ENCODE results near the gene FGD5. TPM values are rescaled to one million over a fixed set of nuclear protein-coding genes. Genes with fewer than 3 reads are reported as not detected.
A peak's percentile ranks its signal among the peaks of the same experiment; 100 is the strongest.

The FGD5 gene
- total RNA-seq, 1 donor from 2014 or later: 16.2 TPM

GRCh38 chr3:14949126-14949525 is 130.4 kb downstream of the FGD5 start:
- Histone ChIP-seq H3K27me3 (no peaks in the 10 kb centered on the region), H3K27ac (peak overlapping the region; percentile 96), H3K4me1 (peaks cover 31% of the 10 kb centered on the region), H3K4me3 (peak overlapping the region; percentile 89 to 96), H3K36me3 (peaks cover 0 to 14% of the 10 kb centered on the region in 2 donors), H3K9me3 (no peaks in the 10 kb centered on the region)
- no peak for DNase-seq (ENCODE audit: extremely low spot score in 2 of 2)
- intact Hi-C loops (cut with DNase I): no loop called here
- no peak for TF ChIP-seq POLR2A (IDR thresholded peaks at IDR 0.05)
- no peak for TF ChIP-seq CTCF (IDR thresholded peaks at IDR 0.05)
- no peak for TF ChIP-seq POLR2AphosphoS5 (IDR thresholded peaks at IDR 0.05; ENCODE audit: insufficient read depth in 1 of 2, low read depth in 1 of 2)

GRCh38 chr3:14950274-14950673 is 131.5 kb downstream of the FGD5 start:
- TF ChIP-seq POLR2AphosphoS5 (IDR thresholded peaks at IDR 0.05; ENCODE audit: insufficient read depth in 1 of 2, low read depth in 1 of 2) (no peak), CTCF (IDR thresholded peaks at IDR 0.05) (no peak), POLR2A (IDR thresholded peaks at IDR 0.05) (no peak)
- intact Hi-C loops (cut with DNase I): no loop called here
- Histone ChIP-seq H3K4me3 (no peak overlapping the region), H3K27me3 (no peaks in the 10 kb centered on the region), H3K27ac (no peak overlapping the region), H3K9me3 (no peaks in the 10 kb centered on the region), H3K4me1 (peaks cover 31% of the 10 kb centered on the region), H3K36me3 (peaks cover 0 to 3% of the 10 kb centered on the region in 2 donors)
- no peak for DNase-seq (ENCODE audit: extremely low spot score in 2 of 2)

- no peak overlapping the region for H3K4me3 ChIP-seq
- no peak overlapping the region for H3K27ac ChIP-seq
- peaks cover 17% of the 10 kb centered on the region for H3K4me1 ChIP-seq
- no peak for DNase-seq (ENCODE audit: extremely low spot score in 2 of 2)
- no peaks in the 10 kb centered on the region for H3K36me3 ChIP-seq
- H3K9me3 ChIP-seq: no peaks in the 10 kb centered on the region
- TF ChIP-seq POLR2A (IDR thresholded peaks at IDR 0.05): no peak
- TF ChIP-seq CTCF (IDR thresholded peaks at IDR 0.05): no peak
- TF ChIP-seq POLR2AphosphoS5 (IDR thresholded peaks at IDR 0.05; ENCODE audit: insufficient read depth in 1 of 2, low read depth in 1 of 2): no peak
- intact Hi-C loops (cut with DNase I): no loop called here
- no peaks in the 10 kb centered on the region for H3K27me3 ChIP-seq
These were observed 138.4 kb downstream of the FGD5 start for GRCh38 chr3:14957153-14957552.

GRCh38 chr3:14957925-14958324 is 139.2 kb downstream of the FGD5 start:
- H3K4me1 ChIP-seq: peaks cover 17% of the 10 kb centered on the region
- no peak overlapping the region for H3K4me3 ChIP-seq
- intact Hi-C loops (cut with DNase I): no loop called here
- H3K9me3 ChIP-seq: no peaks in the 10 kb centered on the region
- H3K36me3 ChIP-seq: no peaks in the 10 kb centered on the region
- H3K27ac ChIP-seq: no peak overlapping the region
- TF ChIP-seq POLR2A (IDR thresholded peaks at IDR 0.05) (no peak), CTCF (IDR thresholded peaks at IDR 0.05) (no peak), POLR2AphosphoS5 (IDR thresholded peaks at IDR 0.05; ENCODE audit: insufficient read depth in 1 of 2, low read depth in 1 of 2) (no peak)
- H3K27me3 ChIP-seq: no peaks in the 10 kb centered on the region
- no peak for DNase-seq (ENCODE audit: extremely low spot score in 2 of 2)

- no peak overlapping the region for H3K27ac ChIP-seq
These were observed 140.7 kb downstream of the FGD5 start for GRCh38 chr3:14959359-14959943.

More at GRCh38 chr3:14959359-14959943, 140.7 kb downstream of the FGD5 start:
- no peak for DNase-seq (ENCODE audit: extremely low spot score in 2 of 2)
- Histone ChIP-seq H3K27me3 (no peaks in the 10 kb centered on the region), H3K4me3 (no peak overlapping the region), H3K4me1 (peaks cover 17% of the 10 kb centered on the region), H3K9me3 (no peaks in the 10 kb centered on the region), H3K36me3 (no peaks in the 10 kb centered on the region)
- no peak for TF ChIP-seq POLR2A (IDR thresholded peaks at IDR 0.05)
- no peak for TF ChIP-seq POLR2AphosphoS5 (IDR thresholded peaks at IDR 0.05; ENCODE audit: insufficient read depth in 1 of 2, low read depth in 1 of 2)
- TF ChIP-seq CTCF (IDR thresholded peaks at IDR 0.05): no peak
- intact Hi-C loops (cut with DNase I): no loop called here

All from vagina (tissue), 2 donors.